Measurements from ENCODE around the gene NPPA. TPM values are rescaled to one million over a fixed set of nuclear protein-coding genes. Genes with fewer than 3 reads are reported as not detected.

NPPA gene
- total RNA-seq, 1 experiment from 2014 or later = not detected

GRCh38 chr1:11872545-11872944 lies 25.0 kb upstream of the NPPA start:
- CTCF ChIA-PET = no interaction called here
- H3K79me2 ChIP-seq (ENCODE audit: low read length) = no peaks in the 10 kb centered on the region
- intact Hi-C loops (cut with micrococcal nuclease) = no loop called here
- H2AFZ ChIP-seq (ENCODE audit: low read length) = no peak overlapping the region
- H3K4me2 ChIP-seq (ENCODE audit: low read length) = no peak overlapping the region
- H3K27ac ChIP-seq (ENCODE audit: low read length) = no peak overlapping the region
- H3F3A ChIP-seq (ENCODE audit: low read length, unreplicated experiment) = no peaks in the 10 kb centered on the region
- no peak overlapping the region for H3K9ac ChIP-seq (ENCODE audit: low read length)
- H3K4me1 ChIP-seq (ENCODE audit: insufficient read depth, low read length) = no peaks in the 10 kb centered on the region
- no peaks in the 10 kb centered on the region for H4K20me1 ChIP-seq (ENCODE audit: low read length)
- no peak overlapping the region for H3K4me3 ChIP-seq (ENCODE audit: low read length)
- ATAC-seq (no peak), DNase-seq (no peak)
- no peaks in the 10 kb centered on the region for H3K36me3 ChIP-seq (ENCODE audit: low read depth, low read length)
- no peaks in the 10 kb centered on the region for H3K9me2 ChIP-seq (replicated peaks; ENCODE audit: low read length)
- BruUV-seq (replicated peaks) = no TSS peak
- POLR2A ChIA-PET (ENCODE audit: unreplicated experiment) = no interaction called here
- TF ChIP-seq EZH2 (IDR thresholded peaks at IDR 0.05; ENCODE audit: low read length, unreplicated experiment) = no peak
- TF ChIP-seq EZH2phosphoT487 (IDR thresholded peaks at IDR 0.05; ENCODE audit: borderline replicate concordance, low read length) = no peak
- TF ChIP-seq CTCF (conservative IDR thresholded peaks at IDR 0.05; ENCODE audit: low read depth, low read length) = no peak
- H3K27me3 ChIP-seq (ENCODE audit: low read length) = peaks cover 5% of the 10 kb centered on the region
- no peaks in the 10 kb centered on the region for H3K9me3 ChIP-seq (ENCODE audit: low read length)

GRCh38 chr1:11869650-11870207 lies 22.1 kb upstream of the NPPA start:
- no peak overlapping the region for H3K9ac ChIP-seq (ENCODE audit: low read length)
- H3K4me3 ChIP-seq (ENCODE audit: low read length) = no peak overlapping the region
- no peak overlapping the region for H3K4me2 ChIP-seq (ENCODE audit: low read length)
- no peak overlapping the region for H2AFZ ChIP-seq (ENCODE audit: low read length)
- intact Hi-C loops (cut with micrococcal nuclease) = no loop called here
- no peaks in the 10 kb centered on the region for H3K4me1 ChIP-seq (ENCODE audit: insufficient read depth, low read length)
- DNase-seq (no peak), ATAC-seq (no peak)
- no peaks in the 10 kb centered on the region for H3K79me2 ChIP-seq (ENCODE audit: low read length)
- no peaks in the 10 kb centered on the region for H3K36me3 ChIP-seq (ENCODE audit: low read depth, low read length)
- no peaks in the 10 kb centered on the region for H3K9me3 ChIP-seq (ENCODE audit: low read length)
- POLR2A ChIA-PET (ENCODE audit: unreplicated experiment) = no interaction called here
- H4K20me1 ChIP-seq (ENCODE audit: low read length) = no peaks in the 10 kb centered on the region
- H3F3A ChIP-seq (ENCODE audit: low read length, unreplicated experiment) = no peaks in the 10 kb centered on the region
- no peaks in the 10 kb centered on the region for H3K9me2 ChIP-seq (replicated peaks; ENCODE audit: low read length)
- no peaks in the 10 kb centered on the region for H3K27me3 ChIP-seq (ENCODE audit: low read length)
- TF ChIP-seq CTCF (conservative IDR thresholded peaks at IDR 0.05; ENCODE audit: low read depth, low read length) = no peak
- no peak for TF ChIP-seq EZH2 (IDR thresholded peaks at IDR 0.05; ENCODE audit: low read length, unreplicated experiment)
- TF ChIP-seq EZH2phosphoT487 (IDR thresholded peaks at IDR 0.05; ENCODE audit: borderline replicate concordance, low read length) = no peak
- no TSS peak for BruUV-seq (replicated peaks)
- CTCF ChIA-PET = no interaction called here
- no peak overlapping the region for H3K27ac ChIP-seq (ENCODE audit: low read length)

- Histone ChIP-seq H3F3A (ENCODE audit: low read length, unreplicated experiment) (no peaks in the 10 kb centered on the region), H2AFZ (ENCODE audit: low read length) (no peak overlapping the region), H3K4me1 (ENCODE audit: insufficient read depth, low read length) (no peaks in the 10 kb centered on the region), H4K20me1 (ENCODE audit: low read length) (no peaks in the 10 kb centered on the region), H3K4me3 (ENCODE audit: low read length) (no peak overlapping the region), H3K27ac (ENCODE audit: low read length) (no peak overlapping the region), H3K9me3 (ENCODE audit: low read length) (no peaks in the 10 kb centered on the region), H3K9ac (ENCODE audit: low read length) (no peak overlapping the region), H3K9me2 (replicated peaks; ENCODE audit: low read length) (no peaks in the 10 kb centered on the region), H3K4me2 (ENCODE audit: low read length) (no peak overlapping the region), H3K79me2 (ENCODE audit: low read length) (no peaks in the 10 kb centered on the region), H3K36me3 (ENCODE audit: low read depth, low read length) (no peaks in the 10 kb centered on the region), H3K27me3 (ENCODE audit: low read length) (no peaks in the 10 kb centered on the region)
- TF ChIP-seq EZH2phosphoT487 (IDR thresholded peaks at IDR 0.05; ENCODE audit: borderline replicate concordance, low read length) (no peak), EZH2 (IDR thresholded peaks at IDR 0.05; ENCODE audit: low read length, unreplicated experiment) (no peak), CTCF (conservative IDR thresholded peaks at IDR 0.05; ENCODE audit: low read depth, low read length) (no peak)
- ATAC-seq = no peak
- intact Hi-C loops (cut with micrococcal nuclease) = no loop called here
- DNase-seq = no peak
- BruUV-seq (replicated peaks) = no TSS peak
- ChIA-PET POLR2A (ENCODE audit: unreplicated experiment) (no interaction called here), CTCF (no interaction called here)
Observed at GRCh38 chr1:11869104-11869503, 21.5 kb upstream of the NPPA start.
